Natural killer cell treated with Interleukin-12 subunit alpha and Interleukin-12 subunit beta and Interleukin-15 and Interleukin-18, amount 100 ng/mL, for 72 hours (primary cell): ENCODE data around the gene NEDD9. TPM values are rescaled to one million over a fixed set of nuclear protein-coding genes. Genes with fewer than 3 reads are reported as not detected.

ENCODE experiments used
- ATAC-seq, 2 donors: fragments of 150-1000 bp; cut with Tn5 transposase in 1 of 2; sonication (Bioruptor Pico), chemical (Tn5 transposase) in 1 of 2; 2 replicates each; pipeline ENCODE4 v1.10.0; 2021
- DNase-seq: peaks from one replicate; pipeline ENCODE4 v3.0.0; 2022; ENCODE audit warnings: low spot score
- H3K27ac Mint-ChIP-seq, 2 donors: 1 replicate in 1 of 2; 2 replicates in 1 of 2; pipeline ENCODE4 v1.8.0; 2022; ENCODE audit warnings: mixed read lengths in 2 of 2, mild to moderate bottlenecking in 1 of 2, moderate library complexity in 1 of 2
- H3K27me3 Mint-ChIP-seq, 2 donors: 1 replicate in 1 of 2; 2 replicates in 1 of 2; pipeline ENCODE4 v1.8.0; 2022; ENCODE audit warnings: mixed read lengths in 2 of 2
- H3K36me3 Mint-ChIP-seq: one replicate; pipeline ENCODE4 v1.8.0; 2022; ENCODE audit warnings: mixed read lengths
- H3K4me1 Mint-ChIP-seq, 2 donors: 1 replicate in 1 of 2; 2 replicates in 1 of 2; pipeline ENCODE4 v1.8.0; 2022; ENCODE audit warnings: low read depth in 2 of 2, mixed read lengths in 2 of 2, mild to moderate bottlenecking in 1 of 2
- H3K4me3 Mint-ChIP-seq: one replicate; pipeline ENCODE4 v1.8.0; 2022; ENCODE audit warnings: mixed read lengths
- H3K9me3 Mint-ChIP-seq: 2 replicates; pipeline ENCODE4 v1.8.0; 2022; ENCODE audit warnings: mixed read lengths
- total RNA-seq, 2 donors: library from RNA; stranded (reverse); gene quantifications; one replicate each; pipeline ENCODE4 v1.2.3, GENCODE V29; 2022

NEDD9 gene
- total RNA-seq, 2 donors from 2014 or later = 59.9 to 81.3 TPM

- peaks cover 11 to 13% of the 10 kb centered on the region in 2 donors for H3K4me1 Mint-ChIP-seq
- peak overlapping the region in 1 of 2 donors; percentile 77 for H3K27ac Mint-ChIP-seq
- H3K4me3 Mint-ChIP-seq = no peak overlapping the region
- H3K9me3 Mint-ChIP-seq = no peaks in the 10 kb centered on the region
- ATAC-seq = no peak
- H3K36me3 Mint-ChIP-seq = peaks cover 38% of the 10 kb centered on the region
- H3K27me3 Mint-ChIP-seq = no peaks in the 10 kb centered on the region
- DNase-seq = no peak
Measured at GRCh38 chr6:11190625-11191245, 41.7 kb downstream of the NEDD9 start.

GRCh38 chr6:11189865-11190624 is 42.4 kb downstream of the NEDD9 start:
- H3K9me3 Mint-ChIP-seq = no peaks in the 10 kb centered on the region
- peaks cover 44% of the 10 kb centered on the region for H3K36me3 Mint-ChIP-seq

GRCh38 chr6:11188161-11188915 is 44.1 kb downstream of the NEDD9 start:
- peaks cover 15 to 16% of the 10 kb centered on the region in 2 donors for H3K4me1 Mint-ChIP-seq
- peak overlapping the region; percentile 6 to 46 for H3K27ac Mint-ChIP-seq
- no peak overlapping the region for H3K4me3 Mint-ChIP-seq
- DNase-seq (no peak), ATAC-seq (no peak)
- H3K9me3 Mint-ChIP-seq = no peaks in the 10 kb centered on the region
- peaks cover 55% of the 10 kb centered on the region for H3K36me3 Mint-ChIP-seq
- H3K27me3 Mint-ChIP-seq = no peaks in the 10 kb centered on the region

More at GRCh38 chr6:11189865-11190624, 42.4 kb downstream of the NEDD9 start:
- H3K27me3 Mint-ChIP-seq = no peaks in the 10 kb centered on the region
- no peak overlapping the region for H3K4me3 Mint-ChIP-seq
- H3K4me1 Mint-ChIP-seq = peaks cover 9 to 12% of the 10 kb centered on the region in 2 donors
- DNase-seq = no peak
- peak overlapping the region in 1 of 2 donors; percentile 77 for H3K27ac Mint-ChIP-seq
- ATAC-seq = no peak

GRCh38 chr6:11187301-11187700 is 45.2 kb downstream of the NEDD9 start:
- Mint-ChIP-seq H3K4me1 (peaks cover 16% of the 10 kb centered on the region in 2 donors), H3K9me3 (no peaks in the 10 kb centered on the region), H3K27me3 (no peaks in the 10 kb centered on the region), H3K4me3 (no peak overlapping the region), H3K36me3 (peaks cover 58% of the 10 kb centered on the region), H3K27ac (no peak overlapping the region)
- no peak for DNase-seq
- ATAC-seq = no peak

GRCh38 chr6:11185204-11185842 is 47.1 kb downstream of the NEDD9 start:
- H3K27me3 Mint-ChIP-seq = no peaks in the 10 kb centered on the region
- no peak overlapping the region for H3K27ac Mint-ChIP-seq
- peaks cover 16% of the 10 kb centered on the region in 2 donors for H3K4me1 Mint-ChIP-seq
- no peaks in the 10 kb centered on the region for H3K9me3 Mint-ChIP-seq
- H3K4me3 Mint-ChIP-seq = no peak overlapping the region
- ATAC-seq = no peak
- H3K36me3 Mint-ChIP-seq = peaks cover 56% of the 10 kb centered on the region
- no peak for DNase-seq

GRCh38 chr6:11183761-11184362 is 48.6 kb downstream of the NEDD9 start:
- ATAC-seq = no peak
- Mint-ChIP-seq H3K9me3 (no peaks in the 10 kb centered on the region), H3K27ac (peak overlapping the region; percentile 38 to 46), H3K4me1 (peaks cover 16 to 23% of the 10 kb centered on the region in 2 donors), H3K4me3 (no peak overlapping the region), H3K36me3 (peaks cover 56% of the 10 kb centered on the region), H3K27me3 (no peaks in the 10 kb centered on the region)
- no peak for DNase-seq

- H3K36me3 Mint-ChIP-seq = peaks cover 37% of the 10 kb centered on the region
- no peak overlapping the region for H3K4me3 Mint-ChIP-seq
- H3K4me1 Mint-ChIP-seq = peaks cover 16 to 21% of the 10 kb centered on the region in 2 donors
- no peak overlapping the region for H3K27ac Mint-ChIP-seq
- H3K27me3 Mint-ChIP-seq = no peaks in the 10 kb centered on the region
- ATAC-seq (no peak), DNase-seq (no peak)
- no peaks in the 10 kb centered on the region for H3K9me3 Mint-ChIP-seq
Measured at GRCh38 chr6:11181478-11182136, 50.9 kb downstream of the NEDD9 start.

GRCh38 chr6:11179419-11180202 is 52.9 kb downstream of the NEDD9 start:
- Mint-ChIP-seq H3K9me3 (no peaks in the 10 kb centered on the region), H3K4me3 (no peak overlapping the region), H3K27ac (peak overlapping the region in 1 of 2 donors; percentile 46), H3K4me1 (peaks cover 12 to 21% of the 10 kb centered on the region in 2 donors), H3K27me3 (no peaks in the 10 kb centered on the region), H3K36me3 (peaks cover 25% of the 10 kb centered on the region)
- DNase-seq (no peak), ATAC-seq (no peak)

GRCh38 chr6:11179088-11179418 is 53.4 kb downstream of the NEDD9 start:
- peaks cover 20% of the 10 kb centered on the region for H3K36me3 Mint-ChIP-seq
- no peak for ATAC-seq
- DNase-seq = no peak
- no peak overlapping the region for H3K4me3 Mint-ChIP-seq
- no peaks in the 10 kb centered on the region for H3K9me3 Mint-ChIP-seq
- H3K4me1 Mint-ChIP-seq = peaks cover 9 to 23% of the 10 kb centered on the region in 2 donors
- no peaks in the 10 kb centered on the region for H3K27me3 Mint-ChIP-seq
- peak overlapping the region; percentile 22 to 46 for H3K27ac Mint-ChIP-seq

- no peaks in the 10 kb centered on the region for H3K9me3 Mint-ChIP-seq
- no peak overlapping the region for H3K27ac Mint-ChIP-seq
- H3K4me1 Mint-ChIP-seq = peaks cover 11 to 27% of the 10 kb centered on the region in 2 donors
- peaks cover 6% of the 10 kb centered on the region for H3K36me3 Mint-ChIP-seq
- DNase-seq (no peak), ATAC-seq (no peak)
- no peak overlapping the region for H3K4me3 Mint-ChIP-seq
- no peaks in the 10 kb centered on the region for H3K27me3 Mint-ChIP-seq
Measured at GRCh38 chr6:11177271-11177670, 55.2 kb downstream of the NEDD9 start.

- ATAC-seq = no peak
- H3K4me3 Mint-ChIP-seq = no peak overlapping the region
- no peaks in the 10 kb centered on the region for H3K27me3 Mint-ChIP-seq
- no peaks in the 10 kb centered on the region for H3K36me3 Mint-ChIP-seq
- peaks cover 13 to 28% of the 10 kb centered on the region in 2 donors for H3K4me1 Mint-ChIP-seq
- H3K27ac Mint-ChIP-seq = peak overlapping the region in 1 of 2 donors; percentile 26
- no peak for DNase-seq
- H3K9me3 Mint-ChIP-seq = no peaks in the 10 kb centered on the region
Measured at GRCh38 chr6:11174242-11174611, 58.2 kb downstream of the NEDD9 start.

GRCh38 chr6:11172501-11173327 is 59.8 kb downstream of the NEDD9 start:
- ATAC-seq = peak; percentile 68 to 77
- Mint-ChIP-seq H3K27me3 (no peaks in the 10 kb centered on the region), H3K9me3 (no peaks in the 10 kb centered on the region), H3K4me1 (peaks cover 10 to 24% of the 10 kb centered on the region in 2 donors), H3K4me3 (peak overlapping the region; percentile 51), H3K36me3 (no peaks in the 10 kb centered on the region), H3K27ac (peak overlapping the region in 1 of 2 donors; percentile 58)
- DNase-seq = peak; percentile 83
